PFSK-1 (cell line): ENCODE results near the gene NECTIN1.

Source experiments
- FOXP2 ChIP-seq: optimal IDR thresholded peaks from 2 replicates; pipeline ENCODE3; 2011; ENCODE audit warnings: borderline replicate concordance, control low read depth, inconsistent platforms; ENCODE audit not compliant: insufficient read depth; ENCODE audit errors: extremely low read length, extremely low read depth
- POLR2AphosphoS5 ChIP-seq: IDR thresholded peaks from 2 replicates; pipeline ENCODE4 v1.6.1; 2012; ENCODE audit warnings: low read depth, mild to moderate bottlenecking, control low read depth, low read length, moderate library complexity
- SIN3A ChIP-seq: IDR thresholded peaks from 2 replicates; pipeline ENCODE4 v1.6.1; 2012; ENCODE audit warnings: mild to moderate bottlenecking, low read length, moderate library complexity, borderline replicate concordance; ENCODE audit not compliant: insufficient read depth
- TAF1 ChIP-seq: IDR thresholded peaks from 2 replicates; pipeline ENCODE4 v1.6.1; 2012; ENCODE audit warnings: low read length, control low read depth, borderline replicate concordance; ENCODE audit not compliant: insufficient read depth
- TF ChIP-seq, protein P1 (sequence below), 2 experiments: IDR thresholded peaks; 2 replicates each; pipeline versions ENCODE4 v1.6.1 to v1.8.0; 2011 to 2012; ENCODE audit warnings: low read depth in 2 of 2, low read length in 2 of 2, control low read depth in 1 of 2, inconsistent platforms in 1 of 2, mild to moderate bottlenecking in 1 of 2, moderate library complexity in 1 of 2; ENCODE audit not compliant: insufficient read depth in 1 of 2

The NECTIN1 gene

DNA sequence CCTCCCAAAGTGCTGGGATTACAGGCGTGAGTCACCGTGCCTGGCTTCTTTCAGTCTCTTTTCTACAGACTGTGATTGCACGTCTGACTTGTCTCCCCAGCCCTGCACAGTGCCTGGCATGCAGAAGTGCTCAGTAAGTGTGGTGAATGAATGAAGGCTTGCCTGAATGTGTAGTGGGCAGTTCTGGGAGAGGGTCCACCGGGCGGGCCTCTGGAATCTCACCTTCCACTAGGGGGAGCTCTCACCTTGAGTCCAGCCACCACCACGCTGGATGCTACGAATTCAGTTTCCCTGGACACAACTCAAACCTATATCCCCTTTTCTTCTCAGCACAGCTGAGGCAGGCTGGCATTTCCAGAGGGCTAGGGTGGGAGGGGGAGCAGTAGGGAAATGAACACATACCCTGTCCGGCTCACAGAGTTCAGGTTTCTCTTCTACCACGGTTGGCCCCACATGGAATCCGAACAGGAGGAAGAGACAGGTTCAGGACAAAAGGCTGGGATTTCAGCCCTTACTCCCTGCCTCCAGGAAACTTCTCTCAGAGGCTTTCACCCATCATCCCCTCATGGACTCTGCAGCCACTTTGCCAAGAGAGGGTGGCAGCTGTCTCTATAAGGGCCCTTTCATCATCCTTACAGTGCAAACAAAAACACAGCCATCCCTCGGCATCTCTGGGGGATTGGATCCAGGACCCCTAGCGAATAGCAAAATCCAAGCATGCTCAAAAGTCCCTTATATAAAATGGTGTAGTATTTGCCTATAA lies 86.8 kb downstream of the NECTIN1 start:
- TF ChIP-seq TAF1 (no peak), SIN3A (no peak), POLR2AphosphoS5 (no peak), FOXP2 (no peak)
- TF ChIP-seq, protein P1, sequence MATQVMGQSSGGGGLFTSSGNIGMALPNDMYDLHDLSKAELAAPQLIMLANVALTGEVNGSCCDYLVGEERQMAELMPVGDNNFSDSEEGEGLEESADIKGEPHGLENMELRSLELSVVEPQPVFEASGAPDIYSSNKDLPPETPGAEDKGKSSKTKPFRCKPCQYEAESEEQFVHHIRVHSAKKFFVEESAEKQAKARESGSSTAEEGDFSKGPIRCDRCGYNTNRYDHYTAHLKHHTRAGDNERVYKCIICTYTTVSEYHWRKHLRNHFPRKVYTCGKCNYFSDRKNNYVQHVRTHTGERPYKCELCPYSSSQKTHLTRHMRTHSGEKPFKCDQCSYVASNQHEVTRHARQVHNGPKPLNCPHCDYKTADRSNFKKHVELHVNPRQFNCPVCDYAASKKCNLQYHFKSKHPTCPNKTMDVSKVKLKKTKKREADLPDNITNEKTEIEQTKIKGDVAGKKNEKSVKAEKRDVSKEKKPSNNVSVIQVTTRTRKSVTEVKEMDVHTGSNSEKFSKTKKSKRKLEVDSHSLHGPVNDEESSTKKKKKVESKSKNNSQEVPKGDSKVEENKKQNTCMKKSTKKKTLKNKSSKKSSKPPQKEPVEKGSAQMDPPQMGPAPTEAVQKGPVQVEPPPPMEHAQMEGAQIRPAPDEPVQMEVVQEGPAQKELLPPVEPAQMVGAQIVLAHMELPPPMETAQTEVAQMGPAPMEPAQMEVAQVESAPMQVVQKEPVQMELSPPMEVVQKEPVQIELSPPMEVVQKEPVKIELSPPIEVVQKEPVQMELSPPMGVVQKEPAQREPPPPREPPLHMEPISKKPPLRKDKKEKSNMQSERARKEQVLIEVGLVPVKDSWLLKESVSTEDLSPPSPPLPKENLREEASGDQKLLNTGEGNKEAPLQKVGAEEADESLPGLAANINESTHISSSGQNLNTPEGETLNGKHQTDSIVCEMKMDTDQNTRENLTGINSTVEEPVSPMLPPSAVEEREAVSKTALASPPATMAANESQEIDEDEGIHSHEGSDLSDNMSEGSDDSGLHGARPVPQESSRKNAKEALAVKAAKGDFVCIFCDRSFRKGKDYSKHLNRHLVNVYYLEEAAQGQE (IDR thresholded peaks at IDR 0.05; ENCODE audit: insufficient read depth in 1 of 2, low read depth in 2 of 2, low read length in 2 of 2): no peak

DNA sequence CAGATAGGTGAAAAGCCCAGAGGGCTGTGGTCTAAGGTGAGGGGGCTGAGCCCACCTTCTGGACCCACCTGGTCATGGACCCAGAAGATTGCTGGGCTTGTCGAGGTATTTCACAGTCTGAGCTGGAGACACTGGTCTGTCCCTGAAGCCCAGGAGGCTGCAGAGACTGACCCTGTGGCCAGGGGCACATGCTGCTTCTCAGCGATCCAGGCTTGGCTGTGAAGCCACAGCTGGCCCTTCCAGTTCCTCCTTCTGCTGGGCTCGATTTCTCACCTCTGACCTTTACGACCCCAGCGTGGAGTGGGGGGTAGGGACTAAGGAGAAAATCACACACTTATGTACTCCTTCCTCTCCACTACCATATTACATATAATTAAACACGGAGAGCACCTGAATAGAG lies 88.5 kb downstream of the NECTIN1 start:
- TF ChIP-seq SIN3A: no peak
- TF ChIP-seq, protein P1 (IDR thresholded peaks at IDR 0.05; ENCODE audit: insufficient read depth in 1 of 2, low read depth in 2 of 2, low read length in 2 of 2): no peak
- TF ChIP-seq FOXP2: no peak
- TF ChIP-seq POLR2AphosphoS5: no peak
- TF ChIP-seq TAF1: no peak

DNA sequence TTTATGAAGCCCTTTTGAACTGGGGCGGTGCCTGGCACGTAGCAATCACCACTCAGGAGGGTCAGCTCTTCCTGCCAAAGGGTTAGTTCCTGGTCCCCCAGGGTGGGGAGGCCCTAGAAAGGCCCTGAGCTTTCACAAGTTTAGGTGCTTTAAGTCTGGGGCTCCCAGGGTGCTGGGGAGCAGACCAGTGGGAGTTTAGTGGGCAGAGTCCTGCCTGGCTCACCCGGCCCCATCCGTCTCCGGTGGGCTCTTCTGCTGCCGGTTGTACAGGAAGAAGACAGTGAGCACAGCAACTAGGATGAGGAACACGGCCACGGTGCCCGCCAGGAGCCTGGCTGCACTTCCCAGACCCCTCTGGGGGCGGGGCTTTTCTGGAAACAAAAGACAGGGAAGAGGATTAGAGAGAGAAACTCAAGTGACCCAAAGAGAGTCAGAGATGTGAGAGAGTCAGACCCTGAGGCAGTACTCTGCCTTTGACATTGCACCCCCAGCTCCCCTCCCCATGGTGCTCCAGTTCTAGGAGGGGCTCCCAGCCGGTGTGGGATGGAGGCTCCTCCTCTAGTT lies 89.3 kb downstream of the NECTIN1 start:
- no peak for TF ChIP-seq FOXP2
- TF ChIP-seq, protein P1 (IDR thresholded peaks at IDR 0.05; ENCODE audit: insufficient read depth in 1 of 2, low read depth in 2 of 2, low read length in 2 of 2): no peak
- TF ChIP-seq POLR2AphosphoS5: no peak
- TF ChIP-seq TAF1: no peak
- no peak for TF ChIP-seq SIN3A

DNA sequence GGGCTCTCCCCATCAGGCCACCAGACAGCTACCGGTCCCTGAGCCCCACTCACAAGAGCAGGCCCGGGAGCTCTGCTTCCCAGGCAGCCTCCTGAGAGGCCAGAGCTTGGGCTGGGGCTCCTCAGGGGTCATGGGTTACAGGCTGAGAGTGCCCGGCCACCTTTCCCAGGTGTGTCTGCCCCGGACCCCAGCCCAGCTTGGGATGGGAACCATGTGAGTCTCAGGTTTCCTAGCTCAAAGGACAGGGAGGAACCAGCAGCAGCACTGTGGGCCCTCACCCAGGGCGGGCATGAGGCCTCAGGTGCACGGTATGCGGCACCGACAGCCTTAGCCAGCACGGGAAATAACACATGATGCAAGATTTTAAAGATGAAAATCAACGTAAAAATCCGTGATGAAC lies 90.1 kb downstream of the NECTIN1 start:
- TF ChIP-seq, protein P1 (IDR thresholded peaks at IDR 0.05; ENCODE audit: insufficient read depth in 1 of 2, low read depth in 2 of 2, low read length in 2 of 2): no peak
- TF ChIP-seq SIN3A (no peak), TAF1 (no peak), POLR2AphosphoS5 (no peak), FOXP2 (no peak)
